H54 (cell line): ENCODE data around the gene UBE2Z.
"Not testable (repeated sequence)": the region's sequence is repeated elsewhere in the genome, so short reads cannot be mapped to it uniquely, and the experiment has no call there.

Source experiments
- DNase-seq: peaks from one replicate; pipeline ENCODE4 v3.0.0; 2011; ENCODE audit warnings: low spot score, mixed read lengths; ENCODE audit not compliant: insufficient read length
- FAIRE-seq: peaks from 3 replicates; lab custom pipeline; 2011; peaks lifted over from hg19 to GRCh38; lab: Jason Lieb, UNC
- POLR2A ChIP-seq: IDR thresholded peaks from 2 replicates; pipeline ENCODE4 v1.6.1; 2011; ENCODE audit warnings: low read depth, mild to moderate bottlenecking, low read length

Gene UBE2Z

GRCh38 chr17:48908047-48908843 lies at the start of gene UBE2Z:
Gene UBE2Z, plus strand, starts transcription at chr17:48908407. Its CDS starts 97 bp downstream, at chr17:48908504.
- DNase-seq, result peak; percentile 96
- FAIRE-seq, result peak; percentile 23
- TF ChIP-seq POLR2A, result peak; percentile 92

- FAIRE-seq, result no peak
- no peak for TF ChIP-seq POLR2A
- DNase-seq, result no peak
These were observed 48.2 kb upstream of the UBE2Z start for GRCh38 chr17:48860034-48860433.

- no peak for DNase-seq
- FAIRE-seq, result no peak
- TF ChIP-seq POLR2A, result no peak
These were observed 47.8 kb upstream of the UBE2Z start for GRCh38 chr17:48860456-48860855.

- TF ChIP-seq POLR2A, result no peak
- FAIRE-seq (no peak), DNase-seq (no peak)
These were observed 39.2 kb upstream of the UBE2Z start for GRCh38 chr17:48868916-48869500.

GRCh38 chr17:48869821-48870318 lies 38.3 kb upstream of the UBE2Z start:
- DNase-seq (no peak), FAIRE-seq (no peak)
- no peak for TF ChIP-seq POLR2A

GRCh38 chr17:48871035-48871550 lies 37.1 kb upstream of the UBE2Z start:
- FAIRE-seq (no peak), DNase-seq (no peak)

GRCh38 chr17:48871551-48872351 lies 36.5 kb upstream of the UBE2Z start:
- no peak for TF ChIP-seq POLR2A
- no peak for FAIRE-seq
- no peak for DNase-seq

More at GRCh38 chr17:48871035-48871550, 37.1 kb upstream of the UBE2Z start:
- TF ChIP-seq POLR2A, result no peak

GRCh38 chr17:48872409-48872808 lies 35.8 kb upstream of the UBE2Z start:
- DNase-seq, FAIRE-seq: not testable (repeated sequence)

GRCh38 chr17:48873209-48873608 lies 35.0 kb upstream of the UBE2Z start:
- TF ChIP-seq POLR2A, result no peak
- DNase-seq (no peak), FAIRE-seq (no peak)

GRCh38 chr17:48873696-48874443 lies 34.3 kb upstream of the UBE2Z start:
- DNase-seq (no peak), FAIRE-seq (no peak)
- no peak for TF ChIP-seq POLR2A

GRCh38 chr17:48878920-48879898 lies 29.0 kb upstream of the UBE2Z start:
- no peak for TF ChIP-seq POLR2A
- FAIRE-seq (no peak), DNase-seq (peak; percentile 80)

- TF ChIP-seq POLR2A, result no peak
- FAIRE-seq (no peak), DNase-seq (no peak)
These were observed 25.9 kb upstream of the UBE2Z start for GRCh38 chr17:48882272-48882671.
